NCI-H2171 treated with DMSO at 0.1 percent for 48 hours (cell line): ENCODE results near the gene EFNB2.

Experiments used
- DNase-seq: peaks from one replicate; lab custom pipeline; 2025; lab: John Stamatoyannopoulos, UW

Gene EFNB2

DNA sequence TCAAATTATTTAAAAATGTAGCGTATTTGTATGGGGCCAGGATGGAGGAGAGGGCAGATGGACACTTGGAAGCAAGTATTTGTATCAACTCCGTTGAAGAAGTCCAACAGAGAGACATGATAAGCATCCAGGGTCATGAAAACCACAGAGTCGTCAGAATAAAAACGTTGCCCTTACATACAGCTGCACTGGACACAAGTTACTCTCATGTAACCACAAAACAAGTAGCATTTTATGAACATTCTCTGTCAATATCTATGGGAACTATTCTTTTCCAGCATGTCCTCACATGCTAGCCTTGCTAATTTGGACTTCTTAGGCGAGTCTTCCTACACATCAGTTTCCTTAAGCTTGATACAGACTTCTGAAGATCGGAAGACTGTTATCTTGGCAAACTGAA is 35.0 kb downstream of the EFNB2 start:
- no peak for DNase-seq

DNA sequence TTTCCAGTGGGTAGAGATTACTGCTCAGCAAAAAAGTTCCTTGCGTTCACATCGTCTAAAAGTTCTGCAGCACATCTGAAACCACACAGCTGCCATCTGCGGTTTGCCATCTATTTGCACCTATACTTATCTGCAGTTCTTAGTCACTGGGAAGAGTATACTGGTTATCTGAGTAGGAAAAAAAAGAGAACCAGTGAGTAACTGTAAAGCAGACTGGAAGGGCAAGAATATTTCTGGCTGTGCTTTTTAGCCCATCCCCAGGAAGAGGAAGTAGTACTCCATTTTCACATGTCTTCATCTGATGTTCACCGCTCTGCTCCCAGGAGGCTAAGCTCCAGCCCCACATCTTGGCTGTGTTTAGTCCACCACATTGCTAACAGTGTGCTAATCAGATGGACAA is 35.6 kb downstream of the EFNB2 start:
- no peak for DNase-seq

DNA sequence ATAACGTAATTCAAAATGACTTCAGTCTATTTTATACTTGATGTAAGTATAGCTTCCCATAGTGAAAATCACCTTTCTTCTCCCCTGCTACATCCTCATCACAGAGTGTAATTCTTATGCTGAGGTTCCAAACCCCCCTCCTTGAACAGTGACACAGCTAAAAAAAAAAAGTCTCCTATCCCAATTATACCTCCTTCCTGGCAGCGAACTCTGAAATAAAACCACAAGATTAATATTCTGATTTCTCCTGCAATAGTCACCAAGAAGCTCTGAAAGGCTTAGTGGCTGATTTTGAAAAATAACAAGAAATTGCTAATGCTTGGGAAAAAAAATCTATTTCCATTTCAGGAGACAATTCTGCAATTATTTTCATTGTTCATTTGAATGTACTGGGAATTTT is 36.3 kb downstream of the EFNB2 start:
- no peak for DNase-seq

DNA sequence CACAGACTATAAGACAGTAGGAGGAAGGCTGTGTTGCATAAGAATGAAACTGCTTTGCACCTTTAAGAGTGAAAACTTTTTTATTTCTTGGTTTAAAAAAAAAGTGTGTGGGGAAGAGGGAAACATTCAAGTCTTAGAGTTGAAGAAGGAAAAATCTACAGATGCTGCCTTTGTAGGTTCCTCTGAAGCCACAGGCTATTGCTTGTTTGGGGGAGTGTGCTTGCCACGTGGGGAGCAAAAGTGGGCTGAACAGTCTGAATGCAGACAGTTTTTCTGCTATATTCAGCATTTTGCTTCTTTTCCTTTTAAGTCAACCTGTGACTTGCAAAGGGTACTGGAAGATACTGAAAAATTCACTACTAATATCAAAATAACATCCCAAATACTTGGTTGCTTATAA is 36.9 kb downstream of the EFNB2 start:
- no peak for DNase-seq

DNA sequence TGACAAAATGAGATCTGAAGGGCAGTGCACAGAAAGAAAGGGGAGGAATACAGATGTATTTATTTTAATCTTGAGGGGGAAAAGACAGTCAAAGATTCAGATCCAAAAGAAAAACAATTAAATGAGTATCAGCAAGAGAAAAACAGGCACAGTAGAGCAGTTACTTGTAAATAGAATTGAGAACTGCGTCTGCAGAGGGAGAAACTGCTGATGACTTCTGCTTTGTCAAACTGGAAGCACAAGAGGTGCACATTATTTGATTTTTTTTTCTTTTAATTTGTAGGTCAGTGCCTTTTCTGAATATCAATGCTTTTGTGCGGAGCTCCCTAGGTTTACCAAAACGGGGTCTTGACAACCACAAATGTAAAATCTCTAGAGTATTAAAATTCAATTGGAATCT is 37.3 kb downstream of the EFNB2 start:
- no peak for DNase-seq

DNA sequence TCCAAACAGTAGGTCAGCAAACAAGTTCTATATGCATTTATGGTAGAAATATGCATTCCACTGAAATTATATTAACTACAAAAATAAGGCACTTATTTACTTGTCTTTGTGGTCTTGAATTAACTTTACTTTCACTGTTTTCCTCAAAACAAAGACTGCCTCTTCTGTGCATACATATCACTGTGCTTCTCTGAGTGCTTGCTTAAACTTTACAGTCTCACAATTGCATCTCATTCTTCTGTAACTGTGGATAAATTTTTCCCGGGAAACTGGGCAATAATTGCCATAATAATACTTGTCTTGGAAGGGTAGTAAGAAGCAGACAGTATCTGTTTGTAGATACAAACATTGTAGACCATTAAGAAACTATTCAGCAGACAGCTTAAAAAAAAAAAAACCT is 38.4 kb downstream of the EFNB2 start:
- DNase-seq, result no peak

DNA sequence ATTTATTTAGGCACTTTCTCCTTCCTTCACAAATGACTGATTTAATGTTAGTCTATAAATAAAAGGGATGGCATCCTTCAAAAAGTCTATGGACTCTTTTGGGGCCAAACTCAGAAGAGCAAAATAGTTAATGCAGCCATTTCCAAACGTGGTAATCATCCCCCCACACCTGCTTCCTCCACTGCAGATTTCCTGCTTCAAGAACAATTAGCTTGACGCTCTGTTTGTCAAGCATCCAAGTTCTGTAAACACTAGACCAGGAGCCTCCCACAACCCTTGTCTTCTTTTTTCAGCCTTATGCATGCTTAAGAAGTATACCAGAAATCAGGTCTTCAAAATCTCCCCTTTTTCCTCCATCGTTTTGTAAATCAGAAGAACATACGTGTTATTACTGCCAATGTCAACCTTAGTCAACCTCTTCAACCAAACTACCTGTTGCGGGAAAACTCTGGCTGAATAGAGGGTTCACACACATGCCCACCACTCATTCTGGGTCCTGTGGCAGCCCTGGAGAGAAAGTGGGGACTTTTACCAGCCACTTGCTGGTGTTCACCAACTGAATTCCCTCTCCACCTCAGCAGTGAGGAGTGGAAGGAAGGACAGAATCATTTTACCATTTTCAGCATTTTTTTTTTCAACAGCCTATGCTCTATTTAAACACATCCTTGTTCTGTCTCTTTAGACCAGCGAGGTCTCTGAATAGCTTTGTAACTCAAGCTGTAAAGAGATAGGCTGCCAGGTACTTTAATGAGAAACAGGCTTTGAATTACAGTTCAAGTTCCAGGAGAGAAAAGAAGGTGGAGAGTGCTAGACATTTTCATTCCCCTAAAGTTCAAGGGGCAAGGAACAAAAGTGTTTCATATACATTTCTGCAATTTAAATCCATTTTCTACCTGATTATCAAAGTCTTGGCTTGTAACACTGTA is 39.1 kb downstream of the EFNB2 start:
- DNase-seq, result no peak

DNA sequence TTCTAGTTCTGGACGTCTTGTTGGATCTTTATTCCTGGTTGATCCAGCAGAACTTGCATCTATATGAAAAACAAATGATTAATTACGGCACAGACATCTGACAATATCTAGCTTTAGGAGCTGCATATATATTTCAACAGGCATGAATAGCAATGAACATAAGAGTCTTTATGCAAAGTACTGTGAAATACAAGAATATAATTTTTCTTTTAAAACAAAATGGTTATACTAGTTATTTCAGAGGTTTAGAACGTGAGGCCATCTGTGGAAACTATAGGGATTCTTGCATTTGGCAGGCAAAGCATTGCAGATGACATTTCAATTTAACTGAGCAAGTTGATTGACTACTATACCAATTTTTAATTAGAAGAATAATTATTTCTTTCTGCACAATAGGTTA is 40.5 kb downstream of the EFNB2 start:
- no peak for DNase-seq

DNA sequence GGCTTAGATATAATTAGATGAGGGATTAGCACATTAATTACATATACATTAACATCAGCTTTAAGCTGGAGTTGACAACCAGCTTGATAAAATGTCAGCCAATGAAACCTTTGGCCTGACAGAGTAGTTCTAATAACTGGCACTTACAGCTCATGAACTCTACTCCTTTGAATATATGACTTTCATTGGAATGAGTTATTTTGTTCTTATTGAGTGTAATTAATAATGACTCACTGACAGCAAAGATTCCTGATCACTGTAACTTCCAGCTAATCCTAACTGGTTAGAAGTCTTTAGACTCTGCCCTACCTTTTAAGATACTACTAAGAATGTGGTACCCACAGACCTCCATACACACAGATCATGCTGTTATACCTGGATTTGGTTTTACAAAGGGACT is 41.0 kb downstream of the EFNB2 start:
- DNase-seq, result no peak

DNA sequence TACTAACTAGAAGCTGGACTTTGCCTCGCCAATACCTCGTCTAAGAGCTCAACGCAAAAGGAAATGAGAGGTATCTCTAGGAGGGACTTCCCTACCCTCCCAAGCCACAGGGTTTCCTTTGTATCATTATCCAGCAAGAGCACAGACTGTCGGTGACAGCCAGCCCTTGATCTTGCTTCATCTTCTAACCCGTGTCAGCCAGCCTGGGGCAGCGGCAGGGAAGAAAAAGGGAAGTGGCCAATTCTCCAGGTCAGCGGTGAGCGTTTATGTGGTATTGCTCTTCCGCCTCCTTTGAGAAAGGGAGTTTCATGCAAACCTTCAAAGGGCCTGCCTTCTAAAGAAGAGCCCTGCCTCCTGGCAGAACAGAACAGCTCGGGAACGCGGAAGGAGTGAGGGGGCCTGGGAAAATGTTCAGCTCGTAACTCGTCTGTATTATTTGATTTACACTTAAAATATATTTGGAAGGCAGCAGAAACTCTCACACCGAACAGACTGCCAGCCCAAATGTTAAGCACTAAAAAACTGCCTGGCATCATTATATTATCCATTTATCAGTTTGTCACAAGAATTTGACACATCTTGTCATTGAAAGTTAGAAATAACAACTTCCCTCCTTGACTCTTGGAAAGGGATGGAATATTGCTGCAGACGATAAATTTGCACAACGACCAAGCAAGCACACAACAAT is 41.8 kb downstream of the EFNB2 start:
- DNase-seq, result no peak

DNA sequence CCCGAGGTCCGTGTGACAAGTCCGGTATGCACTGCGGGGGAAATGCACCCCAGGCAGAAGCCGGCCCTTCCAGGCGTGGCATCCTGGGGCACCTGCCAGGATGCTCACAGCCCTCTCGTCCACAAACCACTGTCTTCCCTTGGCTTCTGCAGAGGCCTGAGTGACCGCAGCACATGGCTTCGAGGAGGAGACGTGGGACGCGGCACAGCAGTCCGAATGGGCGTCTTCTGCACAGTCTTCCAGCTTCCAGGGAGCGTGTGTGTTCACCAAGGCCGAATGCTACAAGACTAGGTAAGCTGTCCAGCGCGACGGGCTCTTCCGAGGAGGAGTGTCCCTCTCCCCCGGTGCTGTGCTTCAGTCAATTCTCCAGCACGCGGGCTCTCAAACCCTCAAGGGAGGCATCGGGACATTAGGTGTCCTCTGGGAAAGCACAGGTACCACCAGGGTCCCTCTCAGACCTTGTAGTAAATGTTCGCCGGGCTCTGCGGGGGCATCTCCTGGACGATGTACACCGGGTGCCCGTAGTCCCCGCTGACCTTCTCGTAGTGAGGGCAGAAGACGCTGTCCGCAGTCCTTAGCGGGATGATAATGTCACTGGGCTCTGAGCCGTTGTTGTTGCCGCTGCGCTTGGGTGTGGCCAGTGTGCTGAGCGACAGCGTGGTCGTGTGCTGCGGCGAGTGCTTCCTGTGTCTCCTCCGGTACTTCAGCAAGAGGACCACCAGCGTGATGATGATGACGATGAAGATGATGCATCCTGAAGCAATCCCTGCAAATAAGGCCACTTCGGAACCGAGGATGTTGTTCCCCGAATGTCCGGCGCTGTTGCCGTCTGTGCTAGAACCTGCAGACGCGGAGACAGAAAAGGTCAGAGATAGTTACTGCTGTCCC is 42.6 kb downstream of the EFNB2 start:
- no peak for DNase-seq

DNA sequence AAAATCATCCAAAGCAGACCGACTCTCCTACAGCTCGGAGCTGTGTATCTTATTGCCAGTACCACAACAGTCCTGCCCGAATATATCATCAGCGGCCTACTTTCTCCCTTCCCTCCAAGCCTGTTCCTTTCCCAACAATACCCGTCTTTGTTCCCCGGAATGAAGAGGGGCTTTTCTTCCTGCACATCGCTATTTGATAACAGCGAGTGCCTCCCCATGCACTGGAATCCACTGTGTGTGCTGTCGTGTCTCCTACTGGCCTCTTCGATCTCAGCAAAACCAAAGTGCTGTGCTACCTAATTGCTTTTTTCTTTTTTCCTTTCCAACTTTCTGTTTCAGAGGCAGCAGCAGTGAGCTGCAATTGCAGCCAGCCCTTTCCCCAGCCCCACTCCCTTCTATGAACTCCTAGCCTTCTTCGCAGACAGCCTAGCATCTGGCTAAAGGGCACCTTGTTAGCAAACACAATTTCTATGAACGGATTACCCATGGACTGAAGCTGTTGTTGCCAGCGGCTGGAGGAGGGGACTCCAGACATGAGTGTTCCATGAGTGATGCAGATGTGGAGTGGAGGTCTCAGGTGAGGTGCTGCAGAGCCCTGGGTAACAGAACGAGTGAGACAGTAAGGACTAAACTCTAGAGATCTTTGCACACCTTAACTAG is 43.4 kb downstream of the EFNB2 start:
- no peak for DNase-seq

DNA sequence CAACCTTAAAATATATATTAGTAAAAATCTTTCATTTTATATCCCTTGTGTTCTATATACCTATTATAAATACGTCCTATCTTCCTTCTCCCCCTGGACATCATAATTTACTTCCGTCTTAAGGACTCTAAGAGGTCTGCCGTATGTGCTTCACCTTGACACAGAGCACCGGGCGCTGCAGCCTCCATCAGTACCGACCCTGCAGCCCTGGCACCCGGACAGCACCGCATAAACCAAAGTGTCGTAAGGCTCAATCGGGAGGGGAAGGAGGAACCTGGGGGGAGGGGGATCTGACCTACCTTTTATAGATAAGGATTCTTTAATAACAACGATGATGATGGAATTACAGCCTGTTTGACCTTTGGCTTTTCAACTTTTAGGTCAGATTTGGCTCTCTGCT is 44.0 kb downstream of the EFNB2 start:
- no peak for DNase-seq

DNA sequence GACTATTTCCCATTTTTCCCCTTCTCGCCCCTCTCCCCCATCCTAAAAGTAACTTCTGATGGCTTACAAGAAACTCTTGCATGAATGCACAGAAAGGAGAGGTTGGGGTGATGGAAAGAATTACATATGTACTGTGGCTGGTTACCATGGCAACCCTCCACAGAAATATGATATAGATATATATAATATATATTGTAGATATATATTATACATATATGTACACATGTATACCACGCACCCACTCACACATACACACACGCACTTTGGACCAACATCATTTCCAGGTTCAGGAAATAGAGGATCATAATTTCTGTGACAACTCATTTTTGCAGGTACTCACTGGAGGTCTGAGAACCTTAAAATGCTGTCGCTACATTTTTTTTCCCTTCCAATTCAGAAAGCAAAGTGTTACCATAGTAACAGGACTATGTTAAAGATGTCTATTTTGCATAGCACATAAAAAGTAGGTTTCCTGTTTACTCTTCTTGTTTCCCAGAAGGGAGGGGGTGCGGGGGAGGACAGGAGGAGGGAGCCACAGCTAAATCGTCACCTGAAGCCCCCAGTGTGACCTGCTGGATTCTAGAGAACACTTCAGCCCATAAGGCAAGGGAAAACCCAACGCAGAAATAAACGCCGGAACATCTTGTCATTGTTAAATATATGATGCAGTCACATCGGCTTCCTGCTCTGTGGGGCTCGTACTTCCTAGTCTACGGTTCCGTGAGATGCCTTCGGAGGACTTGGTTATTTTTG is 44.7 kb downstream of the EFNB2 start:
- no peak for DNase-seq

DNA sequence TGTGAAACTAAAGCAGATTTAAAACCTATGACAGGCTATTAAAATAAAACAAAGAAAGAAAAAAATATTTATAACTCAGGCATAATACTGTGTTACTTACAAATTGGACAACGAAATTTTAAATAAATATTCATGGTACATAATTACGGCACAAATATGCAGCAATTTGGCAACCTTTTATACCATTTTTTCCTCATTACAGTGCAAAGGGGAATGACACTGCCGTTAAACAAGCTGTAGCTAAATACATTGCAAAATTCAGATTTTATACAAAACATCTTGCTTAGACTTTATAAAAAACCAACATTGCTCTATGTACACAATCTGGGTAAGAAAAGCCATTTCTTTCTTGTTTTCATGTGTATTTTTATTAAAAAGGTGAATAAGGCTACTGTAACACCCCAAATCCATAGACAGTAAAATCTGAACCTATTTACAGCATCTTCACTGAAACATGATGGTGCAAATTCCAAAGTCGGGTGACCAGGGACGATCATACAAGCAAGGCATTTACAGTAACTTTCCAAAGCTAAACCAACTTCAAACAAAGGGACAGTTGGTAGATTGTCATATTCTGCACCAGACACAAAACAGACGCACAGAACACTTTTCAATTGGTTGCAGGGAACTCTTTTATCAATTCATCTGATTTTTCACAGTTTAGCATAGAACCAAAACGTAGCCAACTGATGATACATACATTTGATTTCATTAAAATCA is 45.5 kb downstream of the EFNB2 start:
- no peak for DNase-seq

DNA sequence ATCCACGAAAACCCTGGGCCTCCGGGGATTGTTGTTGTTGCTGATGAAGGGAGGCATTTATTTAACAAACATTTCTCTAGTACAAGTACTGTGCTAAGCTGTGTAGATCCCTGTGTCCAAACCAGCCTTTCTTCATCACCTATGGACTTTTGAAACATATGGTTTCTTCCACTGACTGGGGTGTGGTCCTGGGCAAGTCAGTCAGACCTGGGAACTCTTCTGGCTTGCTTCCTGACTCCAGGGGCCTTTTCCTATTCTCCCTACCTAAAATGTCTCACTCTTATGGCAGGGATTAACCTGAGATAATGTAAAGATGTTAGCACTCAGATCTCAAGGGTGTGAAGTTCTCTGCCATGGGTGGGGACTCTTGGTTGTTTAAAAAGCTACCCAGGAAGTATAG is 46.8 kb downstream of the EFNB2 start:
- no peak for DNase-seq

DNA sequence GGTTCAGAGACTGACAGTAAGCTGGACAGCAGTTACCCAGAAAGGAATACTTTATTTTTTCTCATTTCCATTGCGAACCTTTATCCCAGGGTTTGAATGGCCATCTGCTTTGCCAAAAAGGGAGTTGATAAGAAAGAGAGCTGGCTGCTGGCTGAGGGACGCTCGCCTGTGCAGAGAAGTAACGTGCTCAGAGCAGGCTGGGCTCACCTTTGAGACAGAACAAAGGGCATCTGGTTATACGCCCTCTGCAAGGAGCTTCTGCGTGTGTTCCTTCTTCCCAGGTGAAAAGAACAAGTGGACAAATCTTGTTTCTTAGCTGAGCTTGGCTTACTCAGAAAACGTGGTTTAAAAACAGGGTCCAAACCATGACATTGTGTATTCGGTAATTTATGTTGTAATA is 47.4 kb downstream of the EFNB2 start:
- DNase-seq, result no peak

DNA sequence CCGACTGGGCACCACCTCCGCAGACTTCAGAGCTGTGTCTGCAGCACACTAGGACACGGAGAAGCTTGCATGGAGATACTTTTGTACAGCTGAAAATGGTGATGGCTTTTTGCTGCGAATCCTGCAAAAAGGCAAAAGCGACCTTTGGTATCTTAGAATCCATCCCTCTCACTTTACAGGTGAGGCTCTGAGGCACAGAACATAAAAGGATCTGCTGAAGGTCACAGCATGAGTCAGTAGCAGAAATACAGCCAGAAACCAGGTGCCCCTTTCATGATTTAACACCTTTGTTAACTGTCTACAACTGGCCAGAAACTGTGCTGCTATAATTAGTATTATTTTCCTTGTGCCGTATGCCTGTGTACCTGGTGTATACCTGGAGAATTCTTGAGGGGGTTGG is 48.3 kb downstream of the EFNB2 start:
- DNase-seq, result no peak

DNA sequence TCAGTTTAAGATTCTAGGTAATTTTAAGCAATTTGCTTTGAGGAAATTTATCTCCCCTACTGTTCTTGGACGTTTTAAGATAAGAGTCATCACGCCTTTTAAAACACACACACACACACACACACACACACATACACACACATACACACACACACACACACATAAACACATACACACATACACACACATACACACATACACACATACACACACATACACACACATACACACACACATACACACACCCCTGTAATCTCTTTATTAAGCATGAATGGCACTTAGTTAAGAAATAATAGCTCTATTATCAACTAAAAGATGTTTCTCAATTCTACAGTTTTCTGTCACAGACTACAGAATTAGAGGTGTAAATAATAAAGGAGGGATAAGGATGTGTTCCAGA is 49.2 kb downstream of the EFNB2 start:
- DNase-seq, result no peak

DNA sequence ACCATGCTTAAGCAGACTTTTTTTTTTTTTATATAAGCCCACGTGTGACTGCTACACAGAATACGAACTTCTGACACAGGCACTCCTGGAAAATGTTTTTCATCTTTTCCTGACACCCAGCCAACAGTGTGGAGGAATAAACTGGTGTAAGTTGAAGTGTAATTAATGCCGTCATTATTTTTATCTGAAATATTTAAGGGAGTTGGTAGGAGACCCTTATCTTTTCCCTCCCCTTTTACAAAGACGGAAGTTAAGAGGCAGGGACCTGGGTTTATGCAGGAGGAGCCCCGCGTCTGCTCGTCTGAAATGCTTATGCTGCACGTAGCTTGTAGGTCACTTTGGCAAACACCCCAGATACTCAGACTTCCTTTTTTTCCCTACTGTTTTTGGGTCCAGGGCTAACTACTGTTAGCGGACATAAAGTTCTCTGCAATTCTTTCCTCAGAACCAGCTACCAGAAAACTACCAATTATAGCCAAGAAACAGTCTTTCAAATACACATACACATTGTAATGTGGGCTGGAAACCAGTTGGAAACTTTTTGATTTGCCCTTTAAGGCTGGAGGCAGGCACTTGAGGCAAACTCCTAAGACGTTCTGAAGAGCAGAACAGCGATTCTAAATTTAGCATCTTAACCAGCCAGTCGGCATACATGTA is 50.8 kb downstream of the EFNB2 start:
- DNase-seq, result no peak
